Measurements from ENCODE around the gene DCAF6.

DCAF6 gene

GRCh38 chr1:168001213-168001612 lies 64.7 kb downstream of the DCAF6 start:
- Histone ChIP-seq H3K27ac (replicated peaks) (no peak overlapping the region), H3K27me3 (ENCODE audit: insufficient read depth, poor library complexity, severe bottlenecking) (no peaks in the 10 kb centered on the region), H3K4me3 (replicated peaks; ENCODE audit: insufficient read depth, low read length) (no peak overlapping the region)
- DNase-seq (ENCODE audit: low read depth in 1 of 2, low spot score in 1 of 2) = no peak
- TF ChIP-seq CTCF (IDR thresholded peaks at IDR 0.05; ENCODE audit: insufficient read depth, low read length) (no peak), POLR2AphosphoS5 (IDR thresholded peaks at IDR 0.05; ENCODE audit: low read depth) (no peak), REST (IDR thresholded peaks at IDR 0.05; ENCODE audit: insufficient replicate concordance, low read depth) (no peak), GABPA (IDR thresholded peaks at IDR 0.05; ENCODE audit: low read depth) (no peak), SPI1 (IDR thresholded peaks at IDR 0.05; ENCODE audit: borderline replicate concordance, low read depth) (no peak)

- no peak overlapping the region for H3K4me3 ChIP-seq (replicated peaks; ENCODE audit: insufficient read depth, low read length)
- H3K27ac ChIP-seq (replicated peaks) = no peak overlapping the region
- no peak for DNase-seq (ENCODE audit: low read depth in 1 of 2, low spot score in 1 of 2)
- H3K27me3 ChIP-seq (ENCODE audit: insufficient read depth, poor library complexity, severe bottlenecking) = no peaks in the 10 kb centered on the region
- TF ChIP-seq SPI1 (IDR thresholded peaks at IDR 0.05; ENCODE audit: borderline replicate concordance, low read depth) (no peak), POLR2AphosphoS5 (IDR thresholded peaks at IDR 0.05; ENCODE audit: low read depth) (no peak), GABPA (IDR thresholded peaks at IDR 0.05; ENCODE audit: low read depth) (no peak), REST (IDR thresholded peaks at IDR 0.05; ENCODE audit: insufficient replicate concordance, low read depth) (no peak), CTCF (IDR thresholded peaks at IDR 0.05; ENCODE audit: insufficient read depth, low read length) (no peak)
Observed at GRCh38 chr1:168004531-168004930, 68.0 kb downstream of the DCAF6 start.

- no peak overlapping the region for H3K4me3 ChIP-seq (replicated peaks; ENCODE audit: insufficient read depth, low read length)
- no peaks in the 10 kb centered on the region for H3K27me3 ChIP-seq (ENCODE audit: insufficient read depth, poor library complexity, severe bottlenecking)
- no peak for DNase-seq (ENCODE audit: low read depth in 1 of 2, low spot score in 1 of 2)
- no peak overlapping the region for H3K27ac ChIP-seq (replicated peaks)
- TF ChIP-seq REST (IDR thresholded peaks at IDR 0.05; ENCODE audit: insufficient replicate concordance, low read depth) (no peak), POLR2AphosphoS5 (IDR thresholded peaks at IDR 0.05; ENCODE audit: low read depth) (no peak), CTCF (IDR thresholded peaks at IDR 0.05; ENCODE audit: insufficient read depth, low read length) (no peak), GABPA (IDR thresholded peaks at IDR 0.05; ENCODE audit: low read depth) (no peak), SPI1 (IDR thresholded peaks at IDR 0.05; ENCODE audit: borderline replicate concordance, low read depth) (no peak)
Observed at GRCh38 chr1:168005529-168005928, 69.0 kb downstream of the DCAF6 start.
